HepG2 (cell line): ENCODE data around the gene LRTM2. TPM values are rescaled to one million over a fixed set of nuclear protein-coding genes. Genes with fewer than 3 reads are reported as not detected.

Experiments used
- CSRNP1 ChIP-seq: sonication (generic); formaldehyde crosslinking; IDR thresholded peaks from 2 replicates; pipeline ENCODE4 v1.8.1; 2023; ENCODE audit warnings: mild to moderate bottlenecking, missing genetic modification reagents
- DPF2 ChIP-seq: sonication (generic); formaldehyde crosslinking; IDR thresholded peaks from 2 replicates; pipeline ENCODE4 v1.4.0; 2020; ENCODE audit warnings: mild to moderate bottlenecking, low read depth, missing genetic modification reagents, borderline replicate concordance
- ELF3 ChIP-seq: IDR thresholded peaks from 2 replicates; pipeline ENCODE4 v1.6.1; 2016; ENCODE audit warnings: missing genetic modification reagents, missing compliant biosample characterization
- FOSL2 ChIP-seq: sonication (generic); formaldehyde crosslinking; IDR thresholded peaks from 2 replicates; pipeline ENCODE4 v1.4.0; 2020; ENCODE audit warnings: missing genetic modification reagents
- GMEB2 ChIP-seq: IDR thresholded peaks from 2 replicates; pipeline ENCODE4 v1.6.1; 2016; ENCODE audit warnings: missing biosample characterization, missing genetic modification reagents, low read depth
- GRHL1 ChIP-seq: sonication (generic); formaldehyde crosslinking; conservative IDR thresholded peaks from 2 replicates; pipeline ENCODE4 v1.8.0; 2022; ENCODE audit warnings: missing genetic modification reagents
- IRX3 ChIP-seq: sonication (generic); formaldehyde crosslinking; IDR thresholded peaks from 2 replicates; pipeline ENCODE4 v1.8.1; 2023; ENCODE audit warnings: mild to moderate bottlenecking, low read depth, missing genetic modification reagents, borderline replicate concordance
- KDM4B ChIP-seq: sonication (generic); formaldehyde crosslinking; IDR thresholded peaks from 2 replicates; pipeline ENCODE4 v1.4.0; 2020; ENCODE audit warnings: missing genetic modification reagents
- MEIS1 ChIP-seq: sonication (generic); formaldehyde crosslinking; IDR thresholded peaks from 2 replicates; pipeline ENCODE4 v1.9.0; 2021; ENCODE audit warnings: mild to moderate bottlenecking, missing genetic modification reagents, moderate library complexity, borderline replicate concordance
- MZF1 ChIP-seq: sonication (generic); formaldehyde crosslinking; IDR thresholded peaks from 2 replicates; pipeline ENCODE4 v1.8.1; 2023; ENCODE audit warnings: mild to moderate bottlenecking, missing genetic modification reagents, borderline replicate concordance
- PAXIP1 ChIP-seq: sonication (generic); formaldehyde crosslinking; conservative IDR thresholded peaks from 2 replicates; pipeline ENCODE4 v1.4.0; 2020; ENCODE audit warnings: mild to moderate bottlenecking, missing genetic modification reagents, moderate library complexity
- RAD21 ChIP-seq: fragments of 450-650 bp; formaldehyde crosslinking; IDR thresholded peaks from 2 replicates; pipeline ENCODE4 v1.5.0; 2020; ENCODE audit warnings: mild to moderate bottlenecking
- SETDB1 ChIP-seq: sonication (generic); formaldehyde crosslinking; IDR thresholded peaks from 2 replicates; pipeline ENCODE4 v1.5.1; 2020; ENCODE audit warnings: missing genetic modification reagents, mild to moderate bottlenecking, borderline replicate concordance
- TBX2 ChIP-seq: sonication (generic); formaldehyde crosslinking; IDR thresholded peaks from 2 replicates; pipeline ENCODE4 v1.5.0; 2020; ENCODE audit warnings: missing genetic modification reagents, mild to moderate bottlenecking, borderline replicate concordance
- ZBTB14 ChIP-seq: sonication (generic); formaldehyde crosslinking; IDR thresholded peaks from 2 replicates; pipeline ENCODE4 v1.4.0; 2020; ENCODE audit warnings: missing genetic modification reagents
- ZNF275 ChIP-seq: sonication (generic); formaldehyde crosslinking; IDR thresholded peaks from 2 replicates; pipeline ENCODE4 v1.8.0; 2022; ENCODE audit warnings: missing genetic modification reagents, mild to moderate bottlenecking, inconsistent platforms, borderline replicate concordance
- polyA plus RNA-seq, 8 experiments: library from polyadenylated mRNA; depleted of rRNA in 3 of 8; stranded (reverse) in 7 of 8; unstranded in 1 of 8; fragments of >200 nt; fragmentation: Illumina TruSeq in 4 of 8; extraction: Trizol in 4 of 8; gene quantifications; 2 replicates each; pipeline versions ENCODE4 v1.2.1 to v1.2.3, GENCODE V29; 2011 to 2016; ENCODE audit warnings: low read depth in 4 of 8, missing spikeins in 1 of 8, mixed read lengths in 1 of 8; ENCODE audit not compliant: insufficient read depth in 1 of 8
- total RNA-seq, 5 experiments: library from RNA; depleted of rRNA; stranded (reverse); fragments of >200 nt; fragmentation: Illumina TruSeq; extraction: Trizol; gene quantifications; 2 replicates each; pipeline ENCODE4 v1.2.3, GENCODE V29; 2016; ENCODE audit warnings: low read depth in 1 of 5

LRTM2 gene
- total and polyA plus RNA-seq, 2 of the 13 experiments (the other 11 are each of a cell fraction or from before 2014, with no cell fraction given): 0.09 TPM; not detected in 1

GRCh38 chr12:1811281-1811947, 9.0 kb upstream of the LRTM2 start (continued):
- no peak for TF ChIP-seq GRHL1
- no peak for TF ChIP-seq ZNF275 (CRISPR knock-in tag)
- peak; percentile 94 for TF ChIP-seq FOSL2 (CRISPR knock-in tag)
- no peak for TF ChIP-seq CSRNP1
- TF ChIP-seq KDM4B: no peak
- no peak for TF ChIP-seq MZF1
- TF ChIP-seq SETDB1 (CRISPR knock-in tag): no peak
- TF ChIP-seq IRX3 (CRISPR knock-in tag): no peak
- no peak for TF ChIP-seq GMEB2
- no peak for TF ChIP-seq MEIS1 (CRISPR knock-in tag)
- TF ChIP-seq ELF3 (CRISPR knock-in tag): peak; percentile 71
- TF ChIP-seq DPF2 (CRISPR knock-in tag): no peak
- no peak for TF ChIP-seq ZBTB14 (CRISPR knock-in tag)
- no peak for TF ChIP-seq RAD21 (CRISPR knock-in tag)
- TF ChIP-seq TBX2: no peak
- TF ChIP-seq PAXIP1 (CRISPR knock-in tag): peak; percentile 77
